Measurements from ENCODE around the gene RSPH9.

Gene RSPH9

GRCh38 chr6:43710576-43710975 lies 65.7 kb downstream of the RSPH9 start:
- no peak for DNase-seq (ENCODE audit: low spot score)

GRCh38 chr6:43712579-43712978 lies 67.7 kb downstream of the RSPH9 start:
- no peak for DNase-seq (ENCODE audit: low spot score)

GRCh38 chr6:43713643-43714310 lies 68.9 kb downstream of the RSPH9 start:
- DNase-seq (ENCODE audit: low spot score) = no peak

GRCh38 chr6:43714311-43715055 lies 69.6 kb downstream of the RSPH9 start:
- DNase-seq (ENCODE audit: low spot score) = no peak

GRCh38 chr6:43715056-43715788 lies 70.4 kb downstream of the RSPH9 start:
- no peak for DNase-seq (ENCODE audit: low spot score)

- DNase-seq (ENCODE audit: low spot score) = no peak
Measured at GRCh38 chr6:43716099-43716498, 71.3 kb downstream of the RSPH9 start.

GRCh38 chr6:43717389-43717788 lies 72.6 kb downstream of the RSPH9 start:
- no peak for DNase-seq (ENCODE audit: low spot score)

GRCh38 chr6:43717822-43718221 lies 73.0 kb downstream of the RSPH9 start:
- no peak for DNase-seq (ENCODE audit: low spot score)

- no peak for DNase-seq (ENCODE audit: low spot score)
Measured at GRCh38 chr6:43718387-43719105, 73.7 kb downstream of the RSPH9 start.

- no peak for DNase-seq (ENCODE audit: low spot score)
Measured at GRCh38 chr6:43719511-43719910, 74.7 kb downstream of the RSPH9 start.

- no peak for DNase-seq (ENCODE audit: low spot score)
Measured at GRCh38 chr6:43720999-43721398, 76.2 kb downstream of the RSPH9 start.
